PC-9 (cell line): ENCODE data around the gene CLDN9. TPM values are rescaled to one million over a fixed set of nuclear protein-coding genes. Genes with fewer than 3 reads are reported as not detected.
A peak's percentile ranks its signal among the peaks of the same experiment; 100 is the strongest.

ENCODE experiments used
- BruUV-seq: library from RNA; stranded (reverse); fragments of 400-500 nt; replicated peaks from 2 replicates; lab custom pipeline; 2021; lab: Mats Ljungman, UMichigan
- CTCF ChIA-PET: fragments of 300-600 bp; sonication (Branson Sonifier 250); formaldehyde crosslinking; loops from one replicate; lab custom pipeline; 2022; ENCODE audit warnings: antibody characterized with exemption; lab: Charles Lee
- POLR2A ChIA-PET: fragments of 300-600 bp; sonication (Branson Sonifier 250); formaldehyde crosslinking; loops from one replicate; lab custom pipeline; 2022; ENCODE audit warnings: antibody characterized with exemption; ENCODE audit not compliant: unreplicated experiment; lab: Charles Lee
- DNase-seq, 2 experiments: peaks; one replicate each; pipeline versions ENCODE4 v3.0.0 to v3.0.0-alpha.2; 2015 to 2022; ENCODE audit warnings: mixed read lengths in 1 of 2
- H2AFZ ChIP-seq: fragments of 200-600 bp; sonication (generic); 2 replicates; pipeline ENCODE4 v1.8.1; 2017; ENCODE audit warnings: antibody characterized with exemption
- H3F3A ChIP-seq: fragments of 200-600 bp; sonication (generic); 2 replicates; pipeline ENCODE4 v1.8.1; 2017; ENCODE audit warnings: antibody characterized with exemption, mild to moderate bottlenecking, low read depth; ENCODE audit not compliant: insufficient read depth
- H3K27ac ChIP-seq: fragments of 200-600 bp; sonication (generic); 2 replicates; pipeline ENCODE4 v1.6.1; 2016; ENCODE audit warnings: mixed run types
- H3K27me3 ChIP-seq: fragments of 200-600 bp; sonication (generic); 2 replicates; pipeline ENCODE4 v1.6.1; 2016; ENCODE audit warnings: low read depth, mixed run types; ENCODE audit not compliant: insufficient read depth
- H3K36me3 ChIP-seq: fragments of 200-600 bp; sonication (generic); 2 replicates; pipeline ENCODE4 v1.6.1; 2016; ENCODE audit warnings: low read depth, mixed run types
- H3K4me1 ChIP-seq: fragments of 200-600 bp; sonication (generic); replicated peaks from 2 replicates; pipeline ENCODE4 v1.6.1; 2016; ENCODE audit warnings: mixed run types; ENCODE audit not compliant: insufficient read depth
- H3K4me2 ChIP-seq: fragments of 200-600 bp; sonication (generic); 2 replicates; pipeline ENCODE4 v1.6.1; 2017; ENCODE audit warnings: mixed run types
- H3K4me3 ChIP-seq: fragments of 200-600 bp; sonication (generic); 2 replicates; pipeline ENCODE4 v1.6.1; 2016; ENCODE audit warnings: mixed run types
- H3K79me2 ChIP-seq: fragments of 200-600 bp; sonication (generic); 2 replicates; pipeline ENCODE4 v1.6.1; 2017; ENCODE audit warnings: low read depth, mixed run types
- H3K9me2 ChIP-seq: fragments of 200-600 bp; sonication (generic); 2 replicates; pipeline ENCODE4 v1.8.1; 2017; ENCODE audit warnings: mild to moderate bottlenecking; ENCODE audit not compliant: insufficient read depth
- H3K9me3 ChIP-seq: fragments of 200-600 bp; sonication (generic); 2 replicates; pipeline ENCODE4 v1.8.1; 2016; ENCODE audit warnings: low read depth; ENCODE audit not compliant: insufficient read depth
- H4K20me1 ChIP-seq: fragments of 200-600 bp; sonication (generic); 2 replicates; pipeline ENCODE4 v1.8.1; 2017; ENCODE audit not compliant: insufficient read depth
- CTCF ChIP-seq: fragments of 200-600 bp; sonication (generic); conservative IDR thresholded peaks from 2 replicates; pipeline ENCODE4 v1.6.1; 2017; ENCODE audit warnings: mixed run types, antibody characterized with exemption, mild to moderate bottlenecking, moderate library complexity
- EZH2 ChIP-seq: fragments of 200-600 bp; sonication (generic); IDR thresholded peaks from 2 replicates; pipeline ENCODE4 v1.8.0; 2017; ENCODE audit warnings: antibody characterized with exemption, low read depth
- intact Hi-C: fragments of 100-400 bp; cut with micrococcal nuclease; formaldehyde crosslinking; loops from one replicate; pipeline ENCODE4 v1.10.0; 2022; ENCODE audit not compliant: unreplicated experiment
- total RNA-seq: library from RNA; stranded (reverse); gene quantifications from 2 replicates; pipeline ENCODE4 v1.2.3, GENCODE V29; 2021

The CLDN9 gene
- total RNA-seq, 1 experiment from 2014 or later: 16.4 TPM

- Histone ChIP-seq H3K27me3 (no peaks in the 10 kb centered on the region), H3K27ac (no peak overlapping the region), H3K4me3 (no peak overlapping the region), H3K9me3 (no peaks in the 10 kb centered on the region), H3K4me2 (no peak overlapping the region), H4K20me1 (no peaks in the 10 kb centered on the region), H3F3A (peaks cover 17% of the 10 kb centered on the region; the same call in 1 of the 2 replicates), H2AFZ (no peak overlapping the region), H3K79me2 (no peaks in the 10 kb centered on the region), H3K36me3 (no peaks in the 10 kb centered on the region), H3K4me1 (peaks cover 22% of the 10 kb centered on the region; the same call in 1 of the 2 replicates), H3K9me2 (no peaks in the 10 kb centered on the region)
- no peak for TF ChIP-seq CTCF
- TF ChIP-seq EZH2: no peak
- DNase-seq: no peak
- intact Hi-C loops: no loop called here
- POLR2A ChIA-PET: no interaction called here
- no TSS peak for BruUV-seq
- CTCF ChIA-PET: interaction anchor here (0.6 kb wide), 1 partner anchor 37 kb away, joined by 6 read pairs; no protein-coding TSS in a partner anchor
Measured at GRCh38 chr16:2988590-2989099, 24.1 kb upstream of the CLDN9 start.

- peak in 1 of 2 experiments; percentile 87 for DNase-seq
- CTCF ChIA-PET: interaction anchor here (0.7 to 1.1 kb wide), 4 partner anchors 19 to 64 kb away, joined by 3 to 7 read pairs (median 4); no protein-coding TSS in a partner anchor
Measured at GRCh38 chr16:2990891-2991290, 21.8 kb upstream of the CLDN9 start.

More at GRCh38 chr16:2990891-2991290, 21.8 kb upstream of the CLDN9 start:
- H3K27ac ChIP-seq: no peak overlapping the region
- no peaks in the 10 kb centered on the region for H3K79me2 ChIP-seq
- TF ChIP-seq CTCF (no peak), EZH2 (no peak)
- BruUV-seq: no TSS peak
- no peaks in the 10 kb centered on the region for H3K36me3 ChIP-seq
- intact Hi-C loops: loop anchor here (1.0 kb wide), 1 partner anchor 29 kb away; the partner anchor contains the start of gene TNFRSF12A
- POLR2A ChIA-PET: interaction anchor here (0.5 to 2.6 kb wide), 7 partner anchors 19 to 266 kb away, joined by 3 to 41 read pairs (median 6); partner anchors contain the start of genes CLDN9, HCFC1R1, THOC6 and TNFRSF12A
- no peaks in the 10 kb centered on the region for H4K20me1 ChIP-seq
- H3K27me3 ChIP-seq: no peaks in the 10 kb centered on the region
- H3K9me2 ChIP-seq: no peaks in the 10 kb centered on the region
- H3F3A ChIP-seq: peaks cover 4% of the 10 kb centered on the region; the same call in 1 of the 2 replicates
- H3K4me1 ChIP-seq: peaks cover 23% of the 10 kb centered on the region; the same call in 1 of the 2 replicates
- peak overlapping the region; percentile 19 for H3K4me2 ChIP-seq
- H3K4me3 ChIP-seq: no peak overlapping the region
- no peak overlapping the region for H2AFZ ChIP-seq
- H3K9me3 ChIP-seq: no peaks in the 10 kb centered on the region
